GM19397 (cell line): ENCODE results near the gene PSMG1.
"Not testable (repeated sequence)": the region's sequence is repeated elsewhere in the genome, so short reads cannot be mapped to it uniquely, and the experiment has no call there.

Experiments used
- ATAC-seq: cut with Tn5 transposase; IDR thresholded peaks from one replicate; pipeline ENCODE4 v1.9.1; 2021; ENCODE audit warnings: mild to moderate bottlenecking, moderate library complexity; ENCODE audit not compliant: unreplicated experiment

The PSMG1 gene

DNA sequence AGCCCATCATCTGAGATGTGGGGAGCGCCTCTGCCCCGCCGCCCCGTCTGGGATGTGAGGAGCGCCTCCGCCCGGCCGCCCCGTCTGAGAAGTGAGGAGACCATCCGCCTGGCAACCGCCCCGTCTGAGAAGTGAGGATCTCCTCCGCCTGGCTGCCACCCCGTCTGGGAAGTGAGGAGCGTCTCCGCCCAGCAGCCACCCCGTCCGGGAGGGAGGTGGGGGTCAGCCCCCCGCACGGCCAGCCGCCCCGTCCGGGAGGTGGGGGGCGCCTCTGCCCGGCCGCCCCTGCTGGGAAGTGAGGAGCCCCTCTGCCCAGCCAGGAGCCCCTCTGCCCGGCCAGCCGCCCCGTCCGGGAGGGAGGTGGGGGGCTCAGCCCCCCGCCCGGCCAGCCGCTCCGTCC, 26.0 kb downstream of the PSMG1 start:
- not testable (repeated sequence) for ATAC-seq

DNA sequence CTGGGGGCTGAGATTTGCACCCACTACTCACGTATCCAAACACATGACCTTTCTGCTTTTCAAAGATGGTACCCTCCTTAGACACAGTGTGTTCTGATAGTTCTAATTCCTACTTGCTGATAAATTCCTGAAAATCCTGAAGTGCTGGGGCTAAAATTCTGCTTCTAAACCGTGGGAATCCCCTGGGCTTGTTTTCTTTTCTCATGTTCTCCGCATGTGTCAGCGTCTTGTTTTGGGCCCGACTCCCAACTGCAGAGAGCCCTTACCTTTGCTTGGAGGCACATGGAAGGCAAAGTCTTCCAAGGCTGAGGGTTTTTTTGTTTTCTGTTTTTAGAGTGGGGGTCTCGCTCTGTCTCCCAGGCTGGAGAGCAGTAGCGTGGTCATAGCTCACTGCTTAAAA, 27.2 kb downstream of the PSMG1 start:
- no peak for ATAC-seq

DNA sequence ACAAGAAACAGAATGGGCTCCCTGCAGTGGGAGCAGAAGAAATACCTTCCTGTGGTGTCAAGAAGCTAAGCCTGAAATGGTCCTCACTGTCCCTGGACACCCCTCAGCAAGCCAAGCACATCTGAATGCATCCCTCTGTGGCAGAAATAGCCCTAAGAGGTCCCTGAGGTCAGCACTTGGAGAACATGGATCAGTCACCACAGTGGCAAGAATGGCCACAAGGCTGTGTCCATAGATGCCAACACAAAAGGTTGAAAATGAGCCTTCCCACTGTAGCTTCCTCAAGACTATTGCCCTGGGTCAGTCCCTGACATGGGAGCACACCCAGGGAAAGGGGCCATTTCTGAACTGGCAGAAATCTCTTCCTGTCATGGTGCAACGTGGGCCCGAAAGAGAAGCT, 27.7 kb downstream of the PSMG1 start:
- ATAC-seq, result no peak

GRCh38 chr21:39153842-39154241, 29.4 kb downstream of the PSMG1 start:
- no peak for ATAC-seq

DNA sequence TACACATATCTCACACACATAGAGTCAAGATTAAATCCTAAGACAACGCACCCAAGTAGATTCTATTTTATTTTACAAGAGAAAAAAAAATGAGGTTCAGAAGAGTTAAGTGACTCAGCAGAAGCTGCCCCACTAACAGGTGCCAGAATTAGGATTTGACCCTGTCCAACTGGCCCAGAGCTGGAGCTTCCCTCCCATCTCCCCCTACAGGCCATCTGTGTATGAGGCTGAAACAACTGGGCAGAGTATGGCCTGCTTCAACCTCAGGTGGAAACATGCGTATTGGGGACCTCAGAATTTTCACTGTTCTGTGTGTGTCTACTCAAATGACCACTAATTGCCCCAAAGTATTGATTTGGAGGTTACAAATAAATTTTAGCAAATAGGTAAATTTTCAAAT, 29.9 kb downstream of the PSMG1 start:
- no peak for ATAC-seq

DNA sequence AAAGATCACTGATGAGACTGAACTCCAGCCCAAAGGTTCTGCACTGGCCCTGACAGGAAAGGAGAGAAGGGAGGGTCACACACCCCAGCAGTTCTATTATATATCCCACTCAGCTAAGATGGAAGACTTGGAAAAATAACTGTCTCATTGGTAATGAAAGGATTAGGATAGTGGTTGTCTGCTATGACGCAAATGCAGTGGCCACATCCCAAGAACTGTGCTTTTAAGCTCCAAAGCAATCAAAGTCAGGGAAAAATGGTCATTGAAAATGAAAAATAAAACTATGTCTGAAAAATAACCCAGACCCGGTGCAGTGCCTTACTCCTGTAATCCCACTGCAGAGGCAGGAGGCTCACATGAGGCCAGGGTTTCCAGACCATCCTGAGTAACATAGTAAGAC, 31.0 kb downstream of the PSMG1 start:
- ATAC-seq, result no peak

DNA sequence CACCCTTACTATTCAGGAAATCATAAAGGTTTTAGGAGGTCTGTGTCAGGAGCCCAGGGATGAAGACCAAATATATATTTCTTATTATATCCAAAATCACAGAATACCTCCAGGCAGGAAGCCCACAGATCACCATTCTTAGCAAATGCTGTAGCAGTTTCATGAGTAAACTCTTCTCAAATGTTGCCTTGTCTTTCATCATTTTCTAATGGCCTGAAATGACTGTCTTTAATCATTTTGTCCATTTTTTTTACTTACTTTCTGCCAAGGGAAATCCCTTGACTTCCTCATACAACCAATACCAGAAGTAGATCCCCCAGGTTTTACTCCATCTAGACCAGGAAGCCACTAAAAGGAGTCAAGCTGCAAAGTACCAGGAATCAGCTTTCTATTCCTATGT, 32.4 kb downstream of the PSMG1 start:
- ATAC-seq, result no peak

DNA sequence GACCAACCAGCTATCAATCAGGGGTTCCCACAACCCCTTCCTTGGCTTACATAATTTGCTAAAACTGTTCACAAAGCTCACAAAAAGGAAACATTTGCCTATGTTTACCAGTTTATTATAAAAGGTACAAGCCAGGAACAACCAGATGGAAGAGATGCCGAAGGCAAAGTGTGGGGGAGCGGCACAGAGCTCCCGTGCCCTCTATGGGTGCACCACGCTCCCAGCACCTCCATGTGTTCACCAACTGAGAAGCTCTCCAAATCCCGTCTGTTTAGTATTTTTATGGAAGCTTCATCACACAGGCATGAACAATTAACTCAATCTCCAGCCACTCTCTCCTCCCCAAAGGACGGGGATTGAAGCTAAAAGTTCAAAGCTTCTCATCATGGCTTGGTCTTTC, 32.9 kb downstream of the PSMG1 start:
- no peak for ATAC-seq

DNA sequence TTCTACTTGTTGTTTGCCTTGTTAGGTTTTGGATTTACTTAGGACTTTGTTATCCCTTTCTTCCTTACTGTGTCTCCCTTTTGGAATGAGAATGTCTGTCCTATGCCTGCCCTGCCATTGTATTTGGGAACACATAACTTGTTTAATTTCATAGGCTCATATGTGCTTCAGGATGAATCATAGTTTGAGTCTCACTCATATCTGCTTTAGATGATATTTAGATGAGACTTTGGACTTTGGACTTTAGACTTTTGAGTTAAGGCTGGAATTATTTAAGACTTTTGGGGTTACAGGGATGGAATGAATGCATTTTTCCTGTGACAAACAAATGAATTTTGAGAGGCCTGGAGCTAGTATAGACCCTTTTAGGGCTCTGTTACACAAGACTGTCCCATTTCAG, 33.4 kb downstream of the PSMG1 start:
- ATAC-seq, result no peak

GRCh38 chr21:39148975-39149374, 34.3 kb downstream of the PSMG1 start:
- ATAC-seq, result no peak

DNA sequence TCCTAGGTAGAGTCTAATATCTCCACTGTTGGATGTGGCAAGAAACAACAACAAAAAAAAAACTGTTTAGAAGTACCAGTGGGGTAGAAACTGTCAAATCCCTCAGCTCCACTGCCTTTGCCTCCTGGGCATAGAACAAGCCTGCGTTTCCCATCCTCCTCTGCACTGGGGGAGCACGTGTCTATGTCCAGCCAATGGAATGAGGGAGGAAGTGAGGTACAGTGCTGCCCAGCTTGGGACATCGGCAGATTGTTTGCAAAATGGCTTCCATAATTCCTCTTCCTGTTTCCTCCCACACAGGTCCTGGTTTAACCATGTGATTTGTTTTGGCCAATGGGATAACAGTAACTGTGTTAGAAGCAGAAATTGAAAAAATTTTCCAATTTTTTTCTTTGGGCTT, 39.1 kb downstream of the PSMG1 start:
- no peak for ATAC-seq

DNA sequence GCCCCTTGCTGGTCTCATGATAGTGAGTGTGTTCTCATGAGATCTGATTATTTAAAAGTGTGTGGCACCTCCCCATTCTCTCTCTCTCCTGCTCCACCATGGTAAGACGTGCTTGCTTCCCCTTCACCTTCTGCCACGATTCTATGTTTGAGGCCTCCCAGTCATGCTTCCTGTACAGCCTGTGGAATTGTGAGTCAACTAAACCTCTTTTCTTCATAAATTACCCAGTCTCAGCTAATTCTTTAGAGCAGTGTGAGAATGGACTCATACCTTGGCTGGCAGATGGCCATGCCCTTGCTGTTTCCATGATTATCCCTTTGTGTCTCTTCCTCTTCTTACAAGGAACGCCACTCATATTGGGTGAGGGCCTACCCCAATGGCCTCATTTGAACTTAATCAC, 40.3 kb downstream of the PSMG1 start:
- ATAC-seq, result no peak

DNA sequence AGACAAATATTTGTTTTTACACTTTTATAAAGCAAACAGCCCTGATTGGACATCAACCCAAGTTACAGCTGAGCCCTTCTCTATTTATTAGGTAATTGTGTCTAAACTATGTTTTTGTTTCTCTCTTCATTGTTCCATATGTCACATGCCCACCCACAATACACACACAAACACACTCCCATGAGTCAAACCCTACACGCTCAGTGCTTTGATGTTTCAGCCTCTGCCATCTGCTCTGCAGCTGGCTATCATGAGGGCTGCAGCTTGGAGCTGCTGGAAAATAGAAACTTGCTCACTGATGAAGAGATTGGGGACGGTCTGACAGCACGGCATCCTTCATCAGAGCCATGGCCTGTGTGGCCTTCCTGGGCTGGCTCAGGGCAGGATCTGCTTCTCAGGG, 41.7 kb downstream of the PSMG1 start:
- no peak for ATAC-seq

- no peak for ATAC-seq
These were observed 45.7 kb downstream of the PSMG1 start for GRCh38 chr21:39137248-39138178.

GRCh38 chr21:39136711-39137110, 46.5 kb downstream of the PSMG1 start:
- ATAC-seq, result no peak

DNA sequence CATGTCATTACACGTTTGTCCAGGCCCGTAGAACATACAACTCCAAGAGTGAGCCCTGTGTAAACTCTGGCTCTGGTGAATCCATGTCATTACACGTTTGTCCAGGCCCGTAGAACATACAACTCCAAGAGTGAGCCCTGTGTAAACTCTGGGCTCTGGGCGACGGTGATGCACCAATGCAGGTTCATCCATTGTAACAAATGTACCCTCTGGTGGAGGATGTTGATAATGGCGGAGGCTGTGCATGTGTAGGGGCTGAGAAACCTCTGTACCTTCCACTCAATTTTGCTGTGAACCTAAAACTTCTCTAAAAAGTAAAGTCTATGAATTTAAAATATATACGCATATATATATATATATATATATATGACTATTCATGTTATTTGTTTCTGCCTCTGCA, 47.1 kb downstream of the PSMG1 start:
- ATAC-seq, result not testable (repeated sequence)

DNA sequence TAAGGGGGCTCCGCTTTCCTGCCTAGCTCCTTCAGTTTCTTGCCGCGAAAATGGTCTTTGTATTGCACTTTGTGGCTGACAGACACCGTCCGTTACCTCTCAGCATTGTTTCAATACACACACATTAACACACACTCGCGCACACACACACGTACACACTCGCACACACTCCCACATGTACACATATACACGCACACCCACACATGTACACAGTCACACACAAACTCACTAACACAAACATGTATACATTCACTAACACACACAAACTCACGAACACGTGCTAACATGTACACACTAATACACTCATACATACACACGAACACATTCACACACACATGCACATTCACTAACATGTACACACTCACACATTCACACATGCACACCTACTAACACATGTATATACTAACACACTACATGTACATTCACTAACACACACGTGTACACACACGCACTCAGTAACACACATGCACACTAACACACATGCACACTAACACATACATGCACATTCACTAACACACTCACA, 48.9 kb downstream of the PSMG1 start:
- no peak for ATAC-seq

DNA sequence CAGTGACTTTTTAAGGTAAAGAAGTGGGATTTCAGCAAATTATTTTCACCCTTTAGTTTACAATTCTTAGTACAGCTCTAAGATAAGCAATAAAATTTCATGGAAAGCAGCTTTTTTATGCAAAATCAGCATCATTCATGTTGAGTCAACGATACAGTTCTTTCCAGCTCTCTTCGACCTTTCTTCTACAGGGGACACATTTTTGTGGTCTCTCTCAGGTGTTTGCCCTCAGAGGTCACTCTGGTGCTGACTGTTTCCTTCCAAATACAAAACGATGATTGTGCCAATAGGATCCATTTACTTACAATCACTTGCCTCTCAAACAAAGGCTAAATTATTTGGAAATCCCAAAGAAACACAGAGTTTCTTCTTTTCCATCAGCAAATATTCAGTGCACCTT, 51.0 kb downstream of the PSMG1 start:
- no peak for ATAC-seq

- ATAC-seq, result no peak
These were observed 51.5 kb downstream of the PSMG1 start for GRCh38 chr21:39131791-39132190.

DNA sequence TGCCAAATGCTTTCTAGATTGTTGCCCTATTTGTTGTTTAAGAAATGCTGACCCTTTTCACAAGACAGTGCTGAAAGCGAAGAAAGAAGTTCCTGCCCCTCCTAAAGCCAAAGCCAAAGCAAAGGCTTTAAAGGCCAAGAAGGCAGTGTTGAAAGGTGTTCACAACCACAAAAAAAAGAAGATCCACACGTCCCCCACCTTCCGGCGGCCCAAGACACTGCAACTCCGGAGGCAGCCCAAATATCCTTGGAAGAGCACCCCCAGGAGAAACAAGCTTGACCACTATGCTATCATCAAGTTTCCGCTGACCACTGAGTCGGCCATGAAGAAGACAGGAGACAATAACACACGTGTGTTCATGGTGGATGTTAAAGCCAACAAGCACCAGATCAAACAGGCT, 55.7 kb downstream of the PSMG1 start:
- no peak for ATAC-seq

DNA sequence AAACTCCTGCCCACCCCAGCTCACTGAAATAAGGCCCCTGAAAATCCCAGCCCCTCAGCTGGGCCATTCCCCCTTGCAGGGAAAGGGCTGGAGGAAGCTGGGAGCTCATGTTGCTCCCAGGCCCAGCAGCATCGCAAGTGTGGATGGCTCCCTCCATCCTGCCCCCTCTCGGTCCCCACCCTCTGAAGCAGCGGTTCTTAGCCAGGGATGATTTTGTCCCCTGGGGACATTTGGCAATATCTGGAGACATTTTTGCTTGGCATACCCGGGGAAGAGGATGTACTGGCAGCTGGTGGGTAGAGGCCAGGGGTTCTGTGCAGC, 56.8 kb downstream of the PSMG1 start:
- ATAC-seq, result no peak

DNA sequence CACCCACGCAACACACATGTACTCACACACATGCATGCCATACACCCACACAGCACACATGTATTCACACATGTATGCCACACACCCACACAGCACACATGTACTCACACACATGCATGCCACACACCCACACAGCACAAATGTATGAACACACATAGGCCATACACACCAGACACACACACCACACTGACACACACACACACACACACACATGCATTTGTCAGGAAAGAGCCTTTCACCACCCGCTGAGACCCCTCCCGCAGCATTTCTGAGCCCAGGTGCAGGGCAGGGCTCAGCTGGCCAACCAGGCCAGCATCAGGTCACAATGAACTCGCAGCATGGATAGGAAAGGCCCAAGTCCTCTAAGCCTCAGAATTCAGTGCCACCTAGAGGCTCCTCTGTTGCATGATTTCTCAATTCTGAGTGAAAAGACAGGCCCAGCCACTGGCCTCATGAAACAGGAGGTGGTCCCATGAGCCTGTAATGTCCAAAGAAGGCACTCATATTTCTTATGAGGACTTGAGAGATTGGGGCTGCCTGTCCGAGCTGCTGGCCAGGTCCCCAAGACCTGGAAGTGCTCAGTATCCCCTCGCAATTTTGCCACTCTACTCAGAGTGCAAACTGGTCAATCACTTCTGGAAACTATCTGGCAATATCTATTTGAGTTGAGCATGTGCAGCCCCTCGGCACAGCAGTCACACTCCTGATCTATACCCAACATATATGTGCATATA, 57.3 kb downstream of the PSMG1 start:
- no peak for ATAC-seq
